HG03571 (cell line): ENCODE measurements around the gene UBE2E2.
"Not testable (repeated sequence)": the region's sequence is repeated elsewhere in the genome, so short reads cannot be mapped to it uniquely, and the experiment has no call there.

Source experiments
- ATAC-seq: cut with Tn5 transposase; IDR thresholded peaks from one replicate; pipeline ENCODE4 v1.9.1; 2021; ENCODE audit not compliant: unreplicated experiment

UBE2E2 gene

DNA sequence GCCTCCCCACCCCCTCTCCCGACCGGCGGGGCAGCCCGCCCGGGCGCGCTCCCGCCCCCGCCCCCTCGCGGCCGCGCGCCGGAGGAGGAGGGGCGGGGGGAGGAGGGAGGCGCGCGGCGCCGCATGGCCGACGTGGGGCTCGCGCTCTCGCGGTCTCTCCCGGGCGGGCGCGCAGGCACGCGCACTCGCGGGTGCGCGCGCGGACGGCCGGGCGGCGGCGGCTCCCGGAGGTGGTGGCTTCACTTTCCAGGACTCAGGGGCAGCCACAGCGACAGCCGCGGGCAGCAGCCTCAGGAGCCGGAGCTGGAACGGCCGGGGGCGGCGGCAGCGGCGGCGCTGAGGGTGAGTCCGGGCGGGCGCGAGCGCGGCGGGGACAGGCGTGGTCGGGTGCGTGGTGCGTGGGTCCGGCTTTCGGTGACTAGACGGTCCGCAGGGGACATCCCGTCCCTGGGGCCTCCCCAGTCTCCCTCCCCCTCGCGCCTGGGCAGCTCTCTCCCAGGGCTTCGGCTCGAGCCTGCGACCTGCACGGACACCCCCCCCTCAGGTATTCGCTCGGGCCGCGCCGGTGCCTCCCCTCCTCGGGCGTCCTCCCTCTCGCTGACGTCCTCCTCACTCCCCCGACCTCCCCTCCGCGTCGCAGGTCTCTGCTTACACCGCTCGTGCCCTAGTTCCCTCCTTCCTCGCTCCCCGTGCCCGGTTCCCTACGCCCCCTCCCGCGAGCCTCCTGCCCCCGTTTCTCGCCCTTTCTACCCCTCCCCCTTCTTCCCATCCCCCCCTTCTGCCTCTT, at the start of gene UBE2E2:
Gene UBE2E2, plus strand, starts transcription at position 407 of the 787 bp plus-strand sequence.
- peak; percentile 70 for ATAC-seq

DNA sequence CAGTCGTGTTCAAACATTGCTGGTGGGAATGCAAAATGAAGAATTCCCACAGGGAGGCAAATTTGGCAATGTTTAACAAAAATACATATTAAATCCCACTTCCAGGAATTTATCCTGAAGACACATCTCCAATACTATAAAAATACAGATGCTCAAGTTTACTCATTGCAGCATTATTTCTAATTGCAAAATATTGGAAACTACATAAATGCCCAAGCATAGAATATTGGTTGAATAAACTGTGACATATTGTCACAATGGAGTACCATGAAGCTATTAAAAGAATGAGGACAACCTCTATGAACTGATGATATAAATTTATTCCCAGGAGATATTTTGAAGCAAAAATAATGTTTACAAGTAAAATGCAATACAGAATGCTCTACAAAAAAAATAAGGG, 49.7 kb upstream of the UBE2E2 start:
- no peak for ATAC-seq

DNA sequence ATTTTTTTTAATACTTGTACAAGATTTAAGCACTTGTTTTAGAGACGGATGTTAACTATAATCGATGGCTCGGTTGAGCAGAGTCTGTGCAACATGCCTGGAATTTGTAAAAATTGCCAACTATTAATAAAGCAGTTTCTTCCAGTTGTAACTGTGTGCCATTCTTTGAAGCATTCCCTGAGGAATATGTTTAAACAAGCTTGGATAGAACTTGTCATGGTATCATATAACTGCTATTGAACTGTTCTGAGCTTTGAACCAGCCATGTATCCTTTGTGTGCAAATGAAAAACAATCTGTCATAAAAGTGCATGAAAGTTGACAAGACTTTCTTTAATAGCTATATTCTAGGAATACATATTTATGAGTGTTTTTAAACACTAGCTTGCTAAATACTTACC, 45.8 kb upstream of the UBE2E2 start:
- no peak for ATAC-seq

DNA sequence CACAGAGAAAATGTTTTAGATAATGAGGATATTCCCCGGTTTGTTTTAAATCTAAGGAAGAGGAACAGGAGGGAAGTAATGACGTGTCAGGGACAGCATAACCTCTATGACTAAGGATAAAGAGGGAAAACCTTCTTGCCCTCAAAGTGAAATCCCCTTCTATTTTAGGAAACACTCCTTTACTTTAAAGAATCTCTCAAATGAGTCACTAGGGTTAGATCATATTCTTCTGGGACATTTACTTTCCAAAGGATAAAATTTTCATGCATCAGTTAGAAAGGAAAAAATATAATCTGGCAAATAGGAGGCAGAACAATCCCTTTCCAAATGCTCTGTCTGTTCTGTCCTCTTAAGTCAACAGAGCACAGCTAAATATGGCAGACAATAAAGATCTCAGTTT, 43.2 kb upstream of the UBE2E2 start:
- ATAC-seq, result no peak

DNA sequence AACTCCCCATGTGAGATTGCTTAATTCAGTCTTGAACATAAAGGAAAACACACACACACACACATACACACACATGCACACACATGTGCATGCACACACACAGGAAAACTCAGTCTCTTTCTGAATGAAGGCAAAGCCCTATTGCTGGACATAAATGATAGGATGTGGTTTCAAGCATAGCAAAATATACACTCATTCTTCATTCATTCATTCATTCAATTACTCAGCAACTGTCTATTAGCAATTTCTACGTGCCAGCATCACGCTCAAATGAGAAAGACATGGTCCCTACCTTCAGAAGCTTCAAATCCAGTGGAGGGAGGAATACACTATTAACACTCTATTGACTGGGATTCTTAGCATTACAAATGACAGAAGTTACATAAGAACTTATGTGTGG, 41.8 kb upstream of the UBE2E2 start:
- ATAC-seq, result no peak

DNA sequence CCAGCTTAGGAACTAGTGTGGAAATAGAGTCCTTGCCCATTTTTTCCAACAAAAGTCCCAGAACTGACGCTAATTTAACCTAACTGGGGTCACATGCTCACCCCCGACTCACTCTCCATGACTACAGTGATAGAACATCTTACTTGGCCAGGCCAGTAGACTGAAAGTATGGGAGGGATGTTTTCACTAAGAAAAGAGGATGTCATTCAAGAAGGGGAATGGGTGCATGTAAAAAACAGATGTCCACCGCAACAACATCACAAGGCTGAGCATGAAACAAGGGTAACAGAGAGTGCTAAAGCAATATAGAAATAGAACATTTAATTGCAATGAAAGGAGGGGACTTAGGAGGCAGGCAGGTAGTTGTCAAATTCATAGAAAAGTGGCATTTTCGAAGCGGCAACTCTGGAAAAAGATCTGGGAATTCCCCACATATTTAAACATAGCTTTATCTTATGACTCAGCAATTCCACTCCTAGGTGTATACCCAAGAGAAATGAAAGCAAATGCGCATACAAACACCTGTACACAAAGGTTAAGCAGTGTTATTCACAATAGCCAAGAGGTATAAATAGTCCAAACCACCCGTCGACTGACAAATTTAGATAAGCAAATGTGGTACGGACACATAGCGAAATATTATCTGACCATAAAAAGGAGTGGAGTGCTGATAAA, 41.1 kb upstream of the UBE2E2 start:
- ATAC-seq, result peak; percentile 42

DNA sequence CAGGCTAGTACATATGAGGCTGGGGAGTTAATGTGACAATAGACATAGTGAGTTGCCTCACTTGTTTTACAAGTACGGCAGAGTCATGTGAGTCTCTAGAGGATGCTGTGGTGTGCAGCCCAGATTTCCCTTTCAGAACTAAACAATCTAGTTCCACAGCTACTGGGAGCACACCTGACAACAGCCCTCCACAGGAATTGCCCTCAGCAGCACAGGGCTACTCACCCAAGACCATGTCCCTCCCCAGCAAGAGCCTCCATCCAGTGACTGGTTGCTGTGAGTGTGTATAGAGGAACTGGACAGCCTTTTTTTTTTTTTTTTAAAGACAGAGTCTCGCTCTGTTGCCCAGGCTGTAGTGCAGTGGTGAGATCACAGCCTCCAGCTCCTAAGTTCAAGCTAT, 40.2 kb upstream of the UBE2E2 start:
- ATAC-seq, result peak; percentile 70

DNA sequence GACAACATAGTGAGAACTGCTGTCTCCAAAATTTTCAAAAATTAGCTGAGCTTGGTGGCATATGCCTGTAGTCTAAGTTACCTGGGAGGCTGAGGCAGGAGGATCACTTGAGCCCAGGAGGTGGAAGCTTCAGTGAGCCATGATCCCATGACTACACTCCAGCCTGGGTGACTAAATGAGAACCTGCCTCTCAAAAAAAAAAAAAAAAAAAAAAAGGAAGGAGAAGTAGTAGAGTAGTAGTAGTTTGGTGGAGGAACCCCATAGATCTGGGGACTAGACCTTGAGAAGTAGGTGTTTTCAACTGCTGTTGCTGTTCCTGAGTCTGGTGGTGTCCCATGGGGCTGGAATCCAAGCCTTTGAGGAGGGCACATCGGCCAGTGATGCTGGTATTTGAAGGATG, 38.4 kb upstream of the UBE2E2 start:
- ATAC-seq, result no peak

DNA sequence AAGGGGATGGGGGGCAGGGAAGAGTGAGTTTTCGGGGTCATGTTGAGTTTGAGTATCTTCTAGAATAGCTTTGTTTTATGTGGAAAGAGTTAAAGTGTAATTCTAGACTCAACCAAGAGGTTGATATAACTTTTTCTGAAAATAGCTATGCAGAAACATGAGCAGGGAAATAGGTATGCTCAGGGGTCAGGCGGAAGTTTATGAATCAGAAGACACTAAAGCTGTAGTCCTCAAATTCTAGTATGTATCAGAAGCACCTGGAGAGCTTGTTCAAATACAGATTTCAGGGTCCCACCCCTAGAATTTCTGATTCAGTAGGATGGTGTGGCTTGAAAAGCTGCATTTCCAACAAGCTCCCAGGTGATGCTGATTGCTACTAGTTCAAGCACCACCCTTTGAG, 37.6 kb upstream of the UBE2E2 start:
- no peak for ATAC-seq

DNA sequence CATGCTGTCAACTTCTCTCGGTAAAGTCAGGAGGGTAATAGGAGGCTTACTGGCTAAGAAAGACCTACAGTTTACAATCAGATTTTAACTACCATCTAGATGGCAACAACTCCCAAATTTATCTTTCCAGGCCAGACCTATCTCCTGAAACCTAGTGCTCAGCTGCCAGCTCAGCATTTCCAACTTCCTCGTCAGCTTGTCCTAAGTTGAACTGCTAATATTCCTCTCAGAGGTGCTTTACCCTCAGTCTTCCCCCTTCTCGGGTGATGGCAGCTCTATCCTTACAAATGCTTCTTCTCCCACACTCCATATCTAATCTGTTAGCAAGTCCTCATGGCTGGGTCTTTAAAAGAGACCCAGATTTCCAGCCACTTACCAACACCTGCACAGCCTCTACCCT, 36.9 kb upstream of the UBE2E2 start:
- ATAC-seq, result no peak

DNA sequence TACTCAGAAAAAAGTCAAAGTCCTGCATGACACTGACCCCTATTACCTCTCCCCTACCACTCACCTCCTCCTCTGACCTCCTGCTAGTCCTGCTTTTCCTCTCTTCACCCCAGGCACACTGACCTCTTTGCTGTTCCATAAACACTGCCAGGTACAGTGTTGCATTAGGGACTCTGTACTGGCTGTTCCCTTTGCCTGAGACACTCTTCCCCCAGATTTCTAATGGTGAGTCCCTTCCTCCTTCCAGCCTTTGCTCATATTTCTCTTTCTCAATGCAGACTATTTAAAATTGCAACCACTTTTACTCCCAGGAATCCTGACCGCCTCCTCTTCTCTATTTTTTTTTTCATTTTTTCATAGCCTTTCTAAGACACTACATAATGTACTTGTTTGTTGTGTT, 36.3 kb upstream of the UBE2E2 start:
- no peak for ATAC-seq

DNA sequence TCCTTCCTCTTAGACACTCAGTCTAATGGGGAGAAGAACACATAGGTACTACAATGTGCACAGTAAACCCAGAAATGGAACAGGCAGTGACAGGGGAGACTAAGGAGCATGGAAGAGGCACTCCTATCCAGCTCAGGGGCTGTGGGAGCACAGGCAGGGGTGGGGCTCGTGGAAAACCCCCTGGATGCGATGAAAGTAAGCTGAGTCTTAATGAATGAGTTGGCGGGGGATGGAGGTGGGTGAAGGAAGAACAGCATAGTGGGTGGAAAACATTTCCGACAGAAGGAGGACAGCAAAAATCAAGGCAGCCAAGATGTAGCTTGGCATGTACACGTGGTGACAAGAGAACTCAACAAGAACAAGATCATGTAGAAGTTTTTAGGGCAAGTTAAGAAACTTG, 33.6 kb upstream of the UBE2E2 start:
- ATAC-seq, result no peak

DNA sequence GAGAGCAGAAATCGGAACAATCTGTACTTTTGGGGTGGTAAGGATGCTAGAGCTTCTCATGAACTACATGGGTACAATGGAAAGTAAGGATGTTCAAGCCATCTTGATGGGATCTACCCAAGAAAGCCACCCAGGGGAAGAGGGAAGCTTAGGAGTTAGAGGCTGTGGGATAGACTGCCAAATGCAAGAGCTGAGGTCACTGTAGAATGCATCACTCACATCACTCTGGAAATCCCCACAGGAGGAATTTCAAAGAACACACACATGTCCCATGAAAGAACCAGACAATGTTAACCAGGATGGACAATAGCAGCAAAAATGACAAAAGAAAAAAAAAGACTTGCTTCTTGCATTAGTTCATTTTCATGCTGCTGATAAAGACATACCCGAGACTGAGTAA, 32.8 kb upstream of the UBE2E2 start:
- no peak for ATAC-seq

DNA sequence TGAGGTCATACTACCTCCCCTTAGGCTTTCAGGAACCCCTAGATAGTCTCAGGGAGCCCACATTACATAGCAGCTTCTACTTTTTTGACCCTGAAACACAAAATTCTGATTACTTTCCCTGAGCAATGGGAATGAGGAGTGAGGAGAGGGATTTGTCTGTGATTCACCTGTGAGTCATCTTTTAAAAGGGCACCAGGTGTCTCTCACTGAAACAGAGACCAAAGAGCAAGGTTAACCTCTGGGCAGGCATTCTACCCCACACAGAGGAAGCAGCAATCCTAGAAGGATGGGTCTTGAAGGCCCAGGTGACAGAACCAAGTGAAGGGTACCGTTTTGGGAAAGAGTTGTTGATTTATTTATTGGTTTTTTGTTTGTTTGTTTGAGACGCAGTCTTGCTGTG, 31.1 kb upstream of the UBE2E2 start:
- ATAC-seq, result no peak

DNA sequence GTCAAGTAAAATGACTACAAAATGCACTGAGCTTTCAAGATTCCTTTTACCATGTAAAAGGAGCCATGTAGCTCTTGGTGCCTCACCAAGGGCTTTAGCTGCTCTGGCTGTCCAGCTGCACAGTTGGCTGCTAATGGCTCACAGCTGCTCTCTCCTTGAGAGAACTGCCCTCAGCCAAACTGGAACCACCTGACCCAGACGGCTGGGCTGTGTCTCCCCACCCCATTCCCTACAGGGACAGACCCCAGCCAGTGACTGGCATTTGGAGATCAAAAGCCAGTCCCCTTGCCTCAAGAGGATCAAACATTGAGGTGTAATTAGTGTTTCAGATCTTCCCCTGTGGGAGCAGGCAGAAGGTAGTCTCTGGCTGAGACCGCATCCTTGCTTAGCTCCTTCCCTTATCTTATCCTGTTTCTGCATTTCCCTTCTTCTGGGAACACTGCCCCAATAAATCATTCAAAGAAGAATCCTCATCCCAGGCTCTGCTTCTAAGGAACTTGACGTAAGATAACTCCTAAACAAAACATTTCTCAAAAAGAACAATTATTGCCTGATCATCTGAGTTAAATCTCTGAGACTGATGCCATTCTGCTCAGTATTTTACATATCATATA, 28.6 kb upstream of the UBE2E2 start:
- no peak for ATAC-seq

DNA sequence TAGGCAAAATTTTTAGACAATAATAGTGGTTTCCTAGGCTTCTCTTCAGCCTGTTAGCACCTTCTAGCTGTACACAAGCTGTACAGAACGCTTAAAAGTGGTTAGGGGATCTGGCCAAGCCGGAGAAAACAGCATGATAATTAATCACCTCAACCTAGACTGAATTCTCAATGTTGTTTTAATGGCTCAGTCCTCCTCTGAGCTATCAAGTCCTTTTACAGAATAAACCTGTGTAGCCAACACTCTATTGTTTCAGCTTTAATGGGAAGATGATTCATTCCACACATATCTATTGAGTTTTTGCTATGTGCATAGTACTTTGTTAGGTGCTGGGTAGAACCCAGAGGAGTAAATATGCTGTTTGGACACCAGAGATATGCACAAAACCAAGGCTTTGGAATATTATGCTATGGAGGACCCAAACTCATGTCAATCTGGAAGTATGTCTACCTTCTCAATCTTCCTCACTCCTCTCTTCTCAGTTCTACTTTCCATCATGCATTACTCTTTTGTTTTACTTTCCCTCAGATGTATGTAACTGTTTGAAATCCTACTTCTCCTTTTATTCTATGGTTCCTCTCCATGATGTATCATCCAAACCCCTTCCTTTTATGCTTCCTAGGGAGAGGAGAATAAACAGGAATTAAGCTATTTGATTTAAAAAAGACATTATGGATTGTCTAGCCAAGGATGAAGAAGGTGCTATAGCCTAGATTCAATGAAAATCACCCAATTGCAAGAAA, 27.6 kb upstream of the UBE2E2 start:
- no peak for ATAC-seq

DNA sequence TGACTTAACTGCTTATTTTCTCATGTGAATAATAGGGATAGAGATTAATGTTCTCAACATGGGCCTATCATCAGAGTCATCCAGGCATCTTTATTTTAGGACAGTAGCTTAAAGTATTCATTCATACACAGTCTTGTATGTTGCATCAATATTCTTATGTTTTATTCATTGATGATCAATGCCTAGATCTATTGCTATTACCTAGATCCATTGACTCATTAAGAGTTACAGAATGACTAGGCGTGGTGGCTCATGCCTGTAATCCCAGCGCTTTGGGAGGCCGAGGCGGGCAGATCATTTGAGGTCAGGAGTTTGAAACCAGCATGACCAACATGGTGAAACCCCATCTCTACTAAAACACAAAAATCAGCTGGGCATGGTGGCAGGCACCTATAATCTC, 26.3 kb upstream of the UBE2E2 start:
- not testable (repeated sequence) for ATAC-seq

DNA sequence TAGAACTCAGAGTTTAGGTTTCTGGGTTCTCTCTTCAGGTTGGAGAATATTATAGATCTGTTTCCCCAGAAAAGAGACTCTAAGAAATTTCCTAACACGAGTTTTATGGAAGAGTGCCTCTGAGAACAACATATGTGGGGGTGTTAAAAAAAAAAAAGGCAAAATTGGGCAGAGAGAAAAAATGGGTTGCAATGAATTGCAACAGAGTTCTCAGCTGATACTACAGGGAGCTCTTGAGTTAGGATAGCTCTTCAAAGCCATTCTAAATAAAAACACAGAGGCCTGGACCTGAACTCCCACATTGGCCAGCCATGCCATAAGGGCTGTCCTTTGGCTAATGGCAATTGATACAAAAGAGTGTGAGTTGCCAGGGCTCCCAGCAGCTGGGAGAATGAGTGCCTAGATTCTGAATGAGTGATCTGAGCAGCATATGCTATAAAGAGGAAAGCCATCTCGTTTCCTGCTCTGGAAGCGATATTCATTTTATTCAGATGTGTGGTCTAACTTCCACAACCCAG, 20.1 kb upstream of the UBE2E2 start:
- ATAC-seq, result no peak

DNA sequence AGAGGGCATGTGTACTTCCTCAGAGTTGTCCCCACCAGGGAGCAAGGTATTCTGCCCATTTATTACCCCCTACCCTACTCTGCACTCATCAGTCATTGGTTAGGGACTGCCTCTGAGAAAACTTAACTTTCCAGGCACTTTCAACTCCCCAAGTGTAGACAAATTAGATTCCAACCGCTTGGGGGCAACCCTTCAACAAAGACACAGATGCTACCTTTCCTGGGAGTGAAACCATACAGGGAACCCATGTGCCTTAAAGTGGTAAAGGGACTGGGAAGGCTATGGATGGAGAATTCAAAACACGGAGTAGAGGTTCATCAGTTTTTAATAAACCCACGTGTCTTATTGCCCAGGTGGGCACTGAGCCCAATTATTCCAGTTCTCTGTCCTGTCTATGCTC, 19.4 kb upstream of the UBE2E2 start:
- ATAC-seq, result no peak

DNA sequence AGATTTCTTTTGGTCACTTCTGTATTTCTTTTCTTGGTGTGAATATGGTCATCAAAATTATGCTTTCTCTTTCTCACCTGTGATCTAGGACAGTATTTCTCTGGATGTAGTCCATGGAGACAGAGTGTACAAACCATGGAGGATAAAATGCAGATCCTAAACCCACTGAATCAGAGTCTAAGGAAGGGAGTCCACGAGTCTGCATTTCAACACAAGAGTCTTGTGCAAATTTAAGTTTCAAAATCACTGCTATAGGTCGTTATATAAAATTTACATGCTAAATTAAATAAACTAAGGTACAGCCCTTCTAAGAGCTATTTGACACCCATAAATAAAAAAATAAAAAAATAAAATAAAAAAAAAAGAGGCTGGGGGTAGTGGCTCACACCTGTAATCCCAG, 17.3 kb upstream of the UBE2E2 start:
- no peak for ATAC-seq

DNA sequence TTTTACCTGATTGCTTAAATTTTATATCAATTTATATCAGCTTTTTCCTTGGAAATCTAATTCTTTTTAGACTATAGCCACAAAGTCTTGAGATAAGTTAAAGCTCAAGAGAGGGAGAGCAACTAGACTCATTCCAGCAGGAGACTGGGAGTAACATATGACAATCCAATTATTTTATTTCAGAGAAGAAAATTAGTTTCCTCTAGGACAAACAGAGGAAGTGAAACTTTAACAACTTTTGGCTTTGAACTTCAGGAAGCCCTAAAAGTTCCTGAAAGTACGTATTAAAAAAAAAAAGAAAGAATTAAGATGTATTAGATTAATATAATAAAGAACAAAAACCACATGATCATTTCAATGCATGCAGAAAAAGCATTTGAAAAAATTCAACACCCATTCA, 13.9 kb upstream of the UBE2E2 start:
- ATAC-seq, result no peak
